Stimulated activated CD8-positive, alpha-beta memory T cell treated with anti-CD3 and anti-CD28 coated beads, Interleukin-7, amount 100 ng/mL, for 4 hours (primary cell): ENCODE measurements around the gene LRRC8D.

Source experiments
- DNase-seq, 2 donors: peaks; one replicate each; pipeline ENCODE4 v3.0.0-alpha.2; 2020; ENCODE audit warnings: low read depth in 2 of 2

LRRC8D gene

GRCh38 chr1:89807503-89807902 lies 13.3 kb upstream of the LRRC8D start:
- DNase-seq, result no peak

GRCh38 chr1:89807983-89808382 lies 12.8 kb upstream of the LRRC8D start:
- DNase-seq, result no peak

GRCh38 chr1:89808441-89809117 lies 12.3 kb upstream of the LRRC8D start:
- DNase-seq, result no peak

GRCh38 chr1:89809556-89809955 lies 11.3 kb upstream of the LRRC8D start:
- no peak for DNase-seq

- DNase-seq, result no peak
Observed at GRCh38 chr1:89810302-89810701, 10.5 kb upstream of the LRRC8D start.

GRCh38 chr1:89810880-89811279 lies 10.0 kb upstream of the LRRC8D start:
- no peak for DNase-seq

GRCh38 chr1:89812992-89813391 lies 7.8 kb upstream of the LRRC8D start:
- no peak for DNase-seq

GRCh38 chr1:89815040-89815439 lies 5.8 kb upstream of the LRRC8D start:
- DNase-seq, result no peak

GRCh38 chr1:89815611-89816010 lies 5.2 kb upstream of the LRRC8D start:
- no peak for DNase-seq

- no peak for DNase-seq
Observed at GRCh38 chr1:89816366-89816765, 4.5 kb upstream of the LRRC8D start.

GRCh38 chr1:89821322-89822108 lies 683 bp downstream of the LRRC8D start:
- peak; percentile 29 to 65 for DNase-seq

GRCh38 chr1:89822109-89822962 lies 1.5 kb downstream of the LRRC8D start:
- no peak for DNase-seq

GRCh38 chr1:89822999-89823628 lies 2.3 kb downstream of the LRRC8D start:
- no peak for DNase-seq

- no peak for DNase-seq
Observed at GRCh38 chr1:89823679-89824292, 3.0 kb downstream of the LRRC8D start.

GRCh38 chr1:89826594-89826993 lies 5.8 kb downstream of the LRRC8D start:
- DNase-seq, result no peak

- DNase-seq, result no peak
Observed at GRCh38 chr1:89827330-89827729, 6.5 kb downstream of the LRRC8D start.

GRCh38 chr1:89827902-89828301 lies 7.1 kb downstream of the LRRC8D start:
- no peak for DNase-seq

GRCh38 chr1:89829186-89829585 lies 8.4 kb downstream of the LRRC8D start:
- DNase-seq, result no peak

GRCh38 chr1:89831462-89832120 lies 10.8 kb downstream of the LRRC8D start:
- DNase-seq, result no peak

GRCh38 chr1:89832496-89833127 lies 11.8 kb downstream of the LRRC8D start:
- no peak for DNase-seq
